Measurements from ENCODE around the gene DOCK4.

DOCK4 gene

DNA sequence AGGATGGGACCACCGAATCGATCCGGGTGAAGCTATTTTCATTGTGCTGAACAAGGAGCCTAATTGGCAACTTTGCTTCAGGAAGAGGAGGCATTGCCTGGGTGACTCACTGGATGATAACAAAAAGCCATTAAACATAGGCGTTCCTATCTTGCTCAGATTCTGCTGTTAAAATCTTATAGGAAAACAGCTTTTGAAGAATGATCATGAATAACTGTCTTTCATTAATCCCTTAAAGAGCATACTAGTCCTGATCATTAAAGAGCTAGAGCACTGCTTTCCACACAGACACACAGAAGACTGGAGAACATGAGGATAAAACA is 469.7 kb downstream of the DOCK4 start:
- no peak for DNase-seq (ENCODE audit: low spot score)
- TF ChIP-seq, protein P1, sequence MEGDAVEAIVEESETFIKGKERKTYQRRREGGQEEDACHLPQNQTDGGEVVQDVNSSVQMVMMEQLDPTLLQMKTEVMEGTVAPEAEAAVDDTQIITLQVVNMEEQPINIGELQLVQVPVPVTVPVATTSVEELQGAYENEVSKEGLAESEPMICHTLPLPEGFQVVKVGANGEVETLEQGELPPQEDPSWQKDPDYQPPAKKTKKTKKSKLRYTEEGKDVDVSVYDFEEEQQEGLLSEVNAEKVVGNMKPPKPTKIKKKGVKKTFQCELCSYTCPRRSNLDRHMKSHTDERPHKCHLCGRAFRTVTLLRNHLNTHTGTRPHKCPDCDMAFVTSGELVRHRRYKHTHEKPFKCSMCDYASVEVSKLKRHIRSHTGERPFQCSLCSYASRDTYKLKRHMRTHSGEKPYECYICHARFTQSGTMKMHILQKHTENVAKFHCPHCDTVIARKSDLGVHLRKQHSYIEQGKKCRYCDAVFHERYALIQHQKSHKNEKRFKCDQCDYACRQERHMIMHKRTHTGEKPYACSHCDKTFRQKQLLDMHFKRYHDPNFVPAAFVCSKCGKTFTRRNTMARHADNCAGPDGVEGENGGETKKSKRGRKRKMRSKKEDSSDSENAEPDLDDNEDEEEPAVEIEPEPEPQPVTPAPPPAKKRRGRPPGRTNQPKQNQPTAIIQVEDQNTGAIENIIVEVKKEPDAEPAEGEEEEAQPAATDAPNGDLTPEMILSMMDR (IDR thresholded peaks at IDR 0.05; ENCODE audit: extremely low read depth, missing control alignments) = no peak

DNA sequence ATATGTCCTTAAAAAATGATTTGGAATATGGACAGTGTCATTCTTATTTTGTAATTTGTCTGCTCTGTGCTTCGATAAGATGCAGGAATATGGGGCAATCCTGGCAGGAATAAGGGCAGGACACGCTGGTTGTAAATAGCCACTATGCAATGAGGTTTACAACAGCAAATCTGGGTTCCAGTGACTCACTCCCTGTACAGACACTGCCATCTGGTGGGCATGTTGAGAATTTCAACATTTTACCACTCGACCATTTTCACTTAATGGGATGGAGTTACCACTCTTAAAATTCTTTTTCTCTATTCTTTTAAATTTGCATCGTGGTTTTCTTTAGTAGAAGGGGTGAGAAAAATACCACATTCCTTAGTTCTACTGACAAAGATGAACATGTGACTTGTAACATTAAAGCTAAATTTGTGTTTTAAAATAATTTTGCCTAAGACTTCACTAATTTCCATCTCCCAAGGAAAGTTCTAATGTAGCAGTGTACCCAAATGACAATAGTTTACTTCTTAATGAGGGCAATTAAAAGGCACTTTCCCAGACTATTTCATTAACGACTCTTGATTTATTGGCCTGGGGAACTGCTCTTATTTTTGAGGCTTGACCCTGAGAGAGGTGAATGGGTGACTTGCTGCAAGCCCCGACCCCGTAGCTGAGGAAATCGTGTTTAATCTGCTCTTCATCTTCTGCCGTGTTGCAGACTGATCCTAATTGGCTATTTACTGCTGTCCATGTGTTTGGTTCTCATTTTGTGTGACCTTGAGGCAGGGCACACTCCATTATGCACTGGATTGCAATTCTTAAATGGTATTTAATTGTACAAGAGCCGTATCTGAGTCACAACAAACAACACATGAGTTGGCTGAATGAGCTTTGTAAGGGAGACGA is 470.3 kb downstream of the DOCK4 start:
- TF ChIP-seq, protein P1 (IDR thresholded peaks at IDR 0.05; ENCODE audit: extremely low read depth, missing control alignments) = peak; percentile 66
- DNase-seq (ENCODE audit: low spot score) = peak; percentile 60

DNA sequence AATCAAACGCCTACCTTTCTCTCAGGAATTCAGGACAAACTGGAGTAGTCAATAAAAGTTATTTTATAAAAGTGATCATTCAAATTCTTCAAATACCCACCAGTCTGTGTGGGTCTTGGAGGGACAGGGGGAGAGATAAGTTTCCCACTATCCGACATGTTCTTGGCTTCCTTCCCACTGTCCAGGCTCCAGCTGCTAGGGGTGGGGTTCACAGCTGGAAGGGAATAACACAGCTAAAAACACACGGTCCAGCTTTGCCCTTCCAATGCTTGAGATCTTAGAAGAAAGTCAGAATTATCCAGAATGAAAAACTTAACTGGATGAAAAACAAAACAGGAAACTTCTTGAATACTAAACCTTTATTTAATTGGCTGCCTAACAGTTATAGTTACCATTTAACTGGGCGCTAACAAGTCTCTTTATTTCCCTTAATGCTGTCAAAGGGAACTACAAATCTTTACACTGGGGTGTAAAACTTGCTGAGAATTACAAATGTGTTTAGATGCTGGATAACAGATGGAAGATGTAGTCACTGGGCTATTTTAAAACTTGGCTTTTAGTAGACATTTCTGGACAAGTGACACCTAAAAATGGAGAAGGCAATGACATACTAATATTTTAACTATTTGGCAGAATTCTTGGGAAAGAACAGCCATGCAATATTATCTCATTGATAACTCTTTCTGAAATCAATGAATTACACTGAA is 471.1 kb downstream of the DOCK4 start:
- TF ChIP-seq, protein P1 (IDR thresholded peaks at IDR 0.05; ENCODE audit: extremely low read depth, missing control alignments) = no peak

DNA sequence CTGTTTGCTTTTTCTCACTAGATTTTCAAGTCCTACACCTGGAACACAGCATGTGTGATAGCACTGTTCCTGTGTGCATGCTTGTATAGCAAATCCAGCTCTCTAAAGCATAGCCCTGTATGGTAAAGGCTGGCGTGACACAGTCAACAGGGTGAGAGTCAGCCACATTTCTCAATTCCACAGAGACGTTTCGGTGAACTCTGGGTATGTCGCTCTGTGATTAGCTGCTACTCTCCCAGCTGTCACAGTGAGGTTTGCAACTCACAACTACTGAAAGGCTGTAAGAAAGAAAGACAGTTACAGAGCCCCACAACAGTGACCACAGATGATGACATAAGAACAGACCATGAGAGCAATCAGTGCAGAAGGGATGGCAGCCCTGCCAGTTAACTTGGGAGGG is 473.3 kb downstream of the DOCK4 start:
- DNase-seq (ENCODE audit: low spot score) = no peak

More for the DNA sequence above, 471.1 kb downstream of the DOCK4 start:
- DNase-seq (ENCODE audit: low spot score) = no peak

DNA sequence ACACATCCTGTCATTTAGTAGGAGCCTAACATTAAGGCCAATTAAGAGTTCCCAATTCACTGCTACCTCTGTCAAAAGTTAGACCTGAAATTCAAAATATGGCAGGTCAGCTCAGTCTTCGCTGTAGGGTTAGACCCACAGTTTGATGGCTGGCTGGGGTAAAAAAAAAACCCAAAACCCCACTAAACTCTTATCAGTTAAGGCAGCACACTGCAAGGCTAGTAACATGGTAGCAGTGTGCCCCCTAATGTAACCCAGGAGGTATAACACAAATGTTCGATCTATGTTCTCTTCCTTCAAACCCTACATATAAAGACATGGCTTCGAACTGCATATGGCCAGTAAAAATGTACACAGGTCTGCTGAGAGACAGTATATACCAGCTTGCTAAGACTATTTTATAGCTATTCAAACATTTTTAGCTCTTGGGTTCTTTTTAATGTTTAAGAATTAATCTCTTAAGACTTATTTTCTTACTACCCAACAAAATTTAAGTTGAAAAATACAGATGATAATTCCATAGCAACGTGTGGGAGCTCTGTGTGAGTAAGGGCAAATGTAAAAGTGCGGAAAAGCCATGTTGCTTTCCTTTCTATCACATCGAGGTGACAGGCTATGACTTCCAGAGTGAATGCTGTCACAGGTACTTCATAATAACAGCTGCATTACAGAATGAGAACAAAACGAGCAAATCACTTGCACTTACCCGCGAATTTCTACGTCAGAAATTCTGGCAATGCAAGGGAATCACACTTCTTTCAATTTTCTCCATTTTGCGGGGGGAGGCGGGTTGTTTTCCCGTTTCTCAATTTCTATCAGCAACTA is 475.5 kb downstream of the DOCK4 start:
- peak; percentile 58 for DNase-seq (ENCODE audit: low spot score)

More for the DNA sequence above, 473.3 kb downstream of the DOCK4 start:
- TF ChIP-seq, protein P1 (IDR thresholded peaks at IDR 0.05; ENCODE audit: extremely low read depth, missing control alignments) = no peak

DNA sequence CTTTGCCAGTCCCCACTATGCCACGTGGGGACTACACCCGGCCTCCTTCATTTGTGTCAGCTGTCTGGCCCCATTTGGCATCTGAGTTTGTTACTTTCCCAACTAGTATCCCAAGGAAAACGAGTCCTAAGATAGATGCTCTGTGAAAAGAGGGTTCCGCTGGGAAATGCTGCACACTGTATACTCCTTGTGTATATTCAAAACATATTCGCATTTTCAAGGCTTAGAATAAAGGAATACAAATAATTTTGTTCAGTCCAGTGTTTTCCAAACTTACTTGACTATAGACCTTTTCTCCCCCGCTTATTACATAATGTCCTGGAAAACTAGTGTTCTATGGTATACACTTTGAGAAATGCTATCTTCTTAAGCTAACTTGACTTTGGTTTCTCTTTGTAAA is 476.1 kb downstream of the DOCK4 start:
- TF ChIP-seq, protein P1 (IDR thresholded peaks at IDR 0.05; ENCODE audit: extremely low read depth, missing control alignments) = no peak
- no peak for DNase-seq (ENCODE audit: low spot score)

More for the DNA sequence above, 475.5 kb downstream of the DOCK4 start:
- TF ChIP-seq, protein P1 (IDR thresholded peaks at IDR 0.05; ENCODE audit: extremely low read depth, missing control alignments) = peak; percentile 35
